ENCODE data around the gene MTR.
A peak's percentile ranks its signal among the peaks of the same experiment; 100 is the strongest.
"Not testable (repeated sequence)": the region's sequence is repeated elsewhere in the genome, so short reads cannot be mapped to it uniquely, and the experiment has no call there.

Gene MTR

DNA sequence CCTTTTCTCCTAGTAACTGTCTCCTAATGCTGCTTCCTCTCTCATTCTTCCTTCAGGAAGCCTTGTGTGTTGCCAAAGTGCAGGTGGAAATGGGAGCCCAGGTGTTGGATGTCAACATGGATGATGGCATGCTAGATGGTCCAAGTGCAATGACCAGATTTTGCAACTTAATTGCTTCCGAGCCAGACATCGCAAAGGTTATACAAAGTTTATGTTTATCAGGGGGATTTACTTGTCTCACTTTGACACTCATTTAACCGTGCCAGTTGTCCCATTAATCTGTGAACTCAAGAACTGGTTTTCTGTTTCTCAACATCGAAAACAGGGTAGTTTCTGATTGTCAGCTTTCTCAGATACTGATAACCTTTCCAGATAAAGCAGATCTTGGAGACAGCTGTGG is 40.4 kb downstream of the MTR start:
- no peak for DNase-seq

DNA sequence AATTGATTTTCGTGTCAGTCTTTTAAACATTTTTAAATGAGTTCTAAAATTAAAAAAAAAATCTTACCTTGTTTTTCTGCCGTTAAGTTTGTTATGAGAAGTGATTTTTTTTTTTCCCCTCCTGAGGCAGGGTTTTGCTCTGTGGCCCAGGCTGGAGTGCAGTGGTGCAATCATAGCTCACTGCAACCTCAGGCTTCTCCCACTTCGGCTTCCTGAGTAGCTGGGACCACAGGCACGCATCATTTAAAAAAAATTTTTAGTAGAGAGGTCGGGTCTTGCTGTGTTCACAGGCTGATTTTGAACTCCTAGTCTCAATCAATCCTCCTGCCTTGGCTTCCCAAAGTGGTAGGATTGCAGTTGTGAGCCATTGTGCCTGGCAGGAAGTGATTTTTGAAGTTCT is 41.1 kb downstream of the MTR start:
- no peak for DNase-seq

DNA sequence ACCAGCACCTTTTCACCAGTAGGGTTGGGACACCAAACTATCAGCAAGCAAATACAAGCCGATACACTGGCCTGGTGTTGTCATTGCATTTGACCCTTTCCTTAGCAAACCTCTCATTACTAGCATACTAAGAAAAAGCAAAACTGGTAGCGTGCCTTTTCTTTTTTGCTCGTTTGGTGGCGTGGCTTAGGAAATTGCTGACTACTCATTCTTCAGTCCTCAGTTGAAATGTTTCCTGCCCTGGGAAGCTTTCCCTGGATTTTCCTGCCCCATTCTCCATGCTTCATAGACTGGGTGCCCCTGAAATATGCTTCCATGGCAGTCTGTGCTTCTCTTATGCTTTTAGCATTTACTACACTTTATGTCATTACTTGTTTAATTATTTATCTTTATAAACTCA is 42.0 kb downstream of the MTR start:
- no peak for DNase-seq

DNA sequence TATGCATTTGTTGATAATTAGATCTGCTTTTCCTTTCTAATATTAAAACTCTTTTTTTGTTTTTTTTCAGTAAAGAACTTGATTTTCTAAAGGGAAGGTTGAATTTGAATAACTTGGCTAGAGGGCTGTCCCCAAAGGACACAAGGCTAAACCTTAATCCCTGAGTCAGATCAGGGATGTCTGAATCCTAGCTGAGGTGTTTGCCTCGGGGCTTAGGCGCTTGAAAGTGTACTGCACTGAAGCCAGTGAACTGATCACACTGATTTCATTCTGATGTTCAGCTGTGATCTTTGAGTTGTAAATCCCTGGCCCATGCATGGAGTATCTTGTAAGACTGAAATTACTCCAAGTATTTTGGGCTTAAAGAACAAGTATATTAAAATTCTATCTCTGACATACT is 42.8 kb downstream of the MTR start:
- DNase-seq: no peak

DNA sequence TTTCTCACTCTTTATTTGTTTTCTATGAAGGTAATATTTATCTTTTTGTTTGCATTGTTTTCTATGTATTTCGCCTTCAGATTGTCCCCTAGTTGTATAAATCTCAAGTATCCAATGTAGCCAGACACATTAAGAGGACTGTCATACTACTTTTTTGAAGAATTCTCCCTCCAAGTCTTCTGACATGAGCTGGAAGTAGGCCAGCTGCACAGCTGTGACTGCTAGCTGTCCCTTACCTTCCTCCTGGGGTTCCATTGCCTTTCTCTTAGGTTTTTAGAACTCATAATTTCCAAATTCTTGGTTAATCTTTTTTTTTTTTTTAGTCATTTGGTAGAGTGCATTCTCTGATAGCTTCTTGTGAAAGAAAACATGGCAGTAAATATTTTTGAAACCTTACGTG is 46.2 kb downstream of the MTR start:
- no peak for DNase-seq

DNA sequence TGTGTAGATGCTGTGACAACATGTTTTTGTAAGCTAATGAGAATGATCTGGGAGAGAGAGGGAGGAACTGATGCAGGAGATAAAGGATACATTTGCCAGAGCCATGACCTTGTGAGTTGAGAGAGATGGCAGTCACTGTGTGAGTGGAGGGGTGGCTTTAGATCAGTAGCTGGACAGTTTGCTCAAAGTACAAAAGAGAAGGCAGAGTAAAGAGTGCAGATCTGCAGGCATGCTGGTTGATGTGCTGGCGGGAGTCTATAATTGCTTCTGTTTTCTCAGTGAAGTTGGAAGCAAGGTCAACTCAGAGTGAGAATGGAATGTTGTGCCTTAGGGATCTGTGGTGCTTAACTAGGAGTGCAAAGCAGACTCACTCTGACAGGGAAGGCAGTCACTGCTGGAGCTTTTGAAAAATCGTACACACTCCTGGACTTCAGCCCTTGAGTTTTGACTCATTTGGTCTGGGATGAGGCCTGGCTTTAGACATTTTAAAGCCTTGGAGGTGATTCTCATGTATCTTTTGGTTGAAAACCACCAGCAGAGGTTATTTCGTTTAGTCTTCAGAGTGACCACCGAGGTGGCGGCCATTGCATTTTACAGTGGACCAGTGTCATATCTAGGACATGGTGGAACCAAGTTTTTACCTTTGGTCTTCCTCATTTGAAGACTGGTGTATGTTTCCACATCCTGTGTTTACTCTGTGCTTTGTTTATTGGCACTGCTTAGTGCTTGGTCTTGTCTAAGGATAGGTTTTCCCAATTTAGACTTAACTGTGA is 49.6 kb downstream of the MTR start:
- DNase-seq: no peak

DNA sequence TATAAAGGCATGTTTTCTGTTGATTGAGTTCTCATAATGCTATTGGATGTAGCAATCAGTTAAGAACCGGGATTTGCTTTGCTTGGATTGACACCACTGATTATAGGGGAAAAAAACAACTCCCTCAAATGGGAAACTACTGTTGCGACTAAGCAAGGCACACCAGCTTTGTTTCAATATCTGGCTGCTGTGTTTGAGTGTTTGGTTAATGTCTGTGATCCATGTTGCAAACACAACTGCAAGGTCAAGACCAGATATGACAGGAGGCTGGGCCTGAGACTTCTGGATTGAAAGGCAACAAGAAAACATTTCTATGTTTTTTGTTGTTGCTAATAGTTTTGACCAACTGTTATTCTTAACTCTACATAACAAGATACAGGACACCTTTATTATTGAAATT is 50.7 kb downstream of the MTR start:
- no peak for DNase-seq

DNA sequence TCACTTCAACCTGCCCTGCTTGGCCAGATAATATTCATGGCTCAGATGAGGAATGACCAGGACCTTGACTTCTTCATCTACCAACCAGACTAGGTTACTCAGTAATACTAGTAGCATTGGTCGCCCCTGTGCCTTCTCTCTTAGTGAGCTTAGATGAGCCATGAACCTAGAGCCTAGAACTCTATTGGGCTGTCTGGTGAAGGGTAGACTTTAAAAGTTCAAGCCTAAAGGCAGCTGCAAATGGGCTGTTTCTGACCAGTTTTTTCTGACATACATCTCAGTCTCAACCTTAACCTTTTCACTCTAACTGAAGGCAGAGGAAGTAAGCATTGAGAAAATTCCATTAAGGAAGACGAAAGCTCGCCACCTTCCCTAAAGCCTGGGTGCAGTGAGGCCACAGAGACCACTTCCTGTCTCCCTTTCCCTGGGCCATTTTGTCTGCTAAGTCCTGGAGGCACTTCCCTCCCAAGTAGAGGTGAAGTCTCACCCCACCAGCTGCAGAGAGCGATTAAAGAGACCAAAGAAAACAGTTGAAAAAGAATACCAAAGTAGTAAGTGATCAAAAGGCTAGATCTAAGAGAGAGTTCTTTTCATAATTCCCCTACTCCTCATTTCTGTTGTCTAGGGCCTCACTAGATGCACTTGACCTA is 53.3 kb downstream of the MTR start:
- DNase-seq: no peak

DNA sequence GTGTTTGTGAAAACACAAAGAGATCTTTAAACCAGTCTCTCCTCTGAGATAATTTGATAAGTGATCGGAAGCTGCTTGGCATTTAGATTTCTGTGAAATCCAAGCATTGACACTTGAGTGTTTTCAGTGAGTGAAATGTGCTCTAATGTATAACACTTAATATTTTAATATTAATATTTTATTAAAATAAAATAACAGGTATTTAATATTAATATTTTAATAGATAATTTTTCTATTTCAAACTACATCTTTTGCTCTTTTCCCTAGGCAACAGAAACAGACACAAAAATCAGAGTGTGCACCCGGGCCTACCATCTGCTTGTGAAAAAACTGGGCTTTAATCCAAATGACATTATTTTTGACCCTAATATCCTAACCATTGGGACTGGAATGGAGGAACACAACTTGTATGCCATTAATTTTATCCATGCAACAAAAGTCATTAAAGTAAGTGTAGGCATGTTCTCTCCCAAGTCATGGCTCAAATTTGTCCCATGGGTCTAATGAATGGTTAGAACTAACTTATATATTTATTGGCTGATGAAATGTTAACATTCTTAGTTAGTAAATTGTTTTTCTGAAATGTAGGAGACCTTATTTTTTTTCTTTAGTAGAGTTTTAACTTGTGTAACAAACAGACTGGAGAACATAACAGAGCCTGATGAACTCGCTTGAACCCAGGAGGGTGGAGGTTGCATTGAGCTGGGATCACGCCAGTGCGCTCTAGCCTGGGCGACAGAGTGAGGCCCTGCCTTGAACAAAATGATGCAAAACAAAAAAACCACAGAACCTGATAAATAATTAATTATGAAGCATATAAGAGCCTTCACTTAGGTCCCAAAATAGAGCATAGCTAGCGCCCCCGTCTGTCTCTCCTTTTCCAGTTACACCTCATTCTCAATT is 55.2 kb downstream of the MTR start:
- DNase-seq: no peak

DNA sequence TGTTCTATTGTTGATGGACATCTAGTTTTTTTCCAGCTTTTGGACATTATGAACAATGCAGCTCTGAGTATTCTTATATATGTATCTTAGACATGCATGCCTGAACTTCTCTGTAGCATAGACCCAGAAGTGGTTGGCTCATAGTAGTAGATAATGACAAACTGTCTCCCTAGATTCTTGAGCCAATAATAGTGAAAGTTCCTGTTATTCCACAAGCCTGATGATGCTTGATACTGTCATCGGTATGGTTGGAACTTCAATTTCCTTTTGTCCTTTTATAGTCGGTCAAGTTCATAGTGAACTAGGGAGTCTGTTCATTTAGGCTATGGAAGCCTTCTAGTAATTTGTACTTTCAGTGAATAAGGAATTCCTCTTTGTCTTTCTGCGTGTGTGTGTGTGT is 56.8 kb downstream of the MTR start:
- DNase-seq: no peak

DNA sequence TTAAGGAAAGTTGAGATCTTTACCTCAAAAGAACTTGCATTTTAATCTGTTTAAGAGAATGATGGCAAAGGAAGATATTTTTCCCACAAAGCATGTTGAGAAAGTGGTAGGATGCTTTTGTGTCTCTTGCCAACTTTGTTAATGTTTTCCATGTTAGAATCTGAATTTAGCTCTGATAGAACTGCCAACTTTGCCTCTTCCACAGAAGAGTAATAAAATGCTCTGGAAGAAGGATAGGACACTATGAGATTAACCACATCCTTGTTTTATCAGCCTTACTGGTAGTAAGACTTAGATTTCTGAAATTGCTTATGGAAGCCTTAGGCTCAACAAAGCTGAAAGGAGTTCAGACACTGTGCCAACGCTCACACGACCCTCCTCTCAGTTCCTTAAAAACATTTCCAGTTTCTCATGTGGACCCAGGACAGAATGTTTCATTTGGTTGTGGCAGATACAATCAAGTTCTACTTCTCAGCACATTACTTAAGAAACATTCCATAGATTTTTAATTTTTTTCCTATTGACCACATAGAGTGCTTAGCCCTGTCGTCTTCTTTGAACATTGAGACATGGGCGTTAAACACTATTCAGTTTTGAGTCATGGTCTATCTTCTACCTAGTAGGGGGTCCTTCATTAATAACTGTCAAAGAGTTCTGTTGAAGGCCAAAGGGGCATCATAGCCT is 59.0 kb downstream of the MTR start:
- no peak for DNase-seq

DNA sequence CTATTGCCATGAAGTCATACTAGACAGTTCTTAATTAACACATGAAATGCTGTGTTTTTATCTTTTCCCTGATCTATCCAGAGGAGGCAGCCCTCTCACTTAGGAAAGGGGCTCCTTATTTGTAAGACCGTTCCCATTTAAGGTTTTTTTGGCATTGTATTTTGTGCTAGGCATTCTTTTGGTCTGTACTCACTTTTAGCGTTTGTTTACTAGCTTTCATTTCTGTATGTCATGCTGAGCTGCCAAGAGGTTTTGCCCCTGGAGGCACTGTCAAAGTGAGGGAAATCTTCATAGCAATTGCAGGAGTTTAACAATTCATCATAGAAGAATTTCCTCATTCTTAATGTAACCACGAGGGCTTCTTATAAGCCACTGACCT is 59.5 kb downstream of the MTR start:
- peak; percentile 11 for DNase-seq

DNA sequence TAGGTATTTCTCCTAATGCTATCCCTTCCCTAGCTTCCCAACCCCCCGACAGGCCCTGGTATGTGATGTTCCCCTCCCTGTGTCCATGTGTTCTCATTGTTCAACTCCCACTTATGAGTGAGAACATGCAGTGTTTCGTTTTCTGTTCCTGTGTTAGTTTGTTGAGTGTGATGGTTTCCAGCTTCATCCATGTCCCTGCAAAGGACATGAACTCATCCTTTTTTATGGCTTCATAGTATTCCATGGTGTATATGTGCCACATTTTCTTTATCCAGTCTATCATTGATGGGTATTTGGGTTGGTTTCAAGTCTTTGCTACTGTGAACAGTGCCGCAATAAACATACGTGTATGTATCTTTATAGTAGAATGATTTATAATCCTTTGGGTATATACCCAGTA is 61.6 kb downstream of the MTR start:
- DNase-seq: not testable (repeated sequence)

DNA sequence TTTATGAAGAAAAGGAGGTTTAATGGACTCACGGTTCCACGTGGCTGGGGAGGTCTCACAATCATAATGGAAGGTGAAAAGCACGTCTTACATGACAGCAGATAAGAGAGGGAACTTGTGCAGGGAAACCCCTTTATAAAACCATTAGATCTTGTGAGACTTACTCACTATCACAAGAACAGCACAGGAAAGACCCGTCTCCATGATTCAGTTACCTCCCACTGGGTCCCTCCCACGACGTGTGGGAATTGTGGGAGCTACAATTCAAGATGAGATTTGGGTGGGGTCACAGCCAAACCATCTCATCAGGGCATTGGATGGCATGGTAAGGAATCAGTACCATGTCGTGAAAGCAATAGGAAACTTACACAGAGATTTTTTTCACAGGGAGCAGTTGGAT is 63.1 kb downstream of the MTR start:
- no peak for DNase-seq

DNA sequence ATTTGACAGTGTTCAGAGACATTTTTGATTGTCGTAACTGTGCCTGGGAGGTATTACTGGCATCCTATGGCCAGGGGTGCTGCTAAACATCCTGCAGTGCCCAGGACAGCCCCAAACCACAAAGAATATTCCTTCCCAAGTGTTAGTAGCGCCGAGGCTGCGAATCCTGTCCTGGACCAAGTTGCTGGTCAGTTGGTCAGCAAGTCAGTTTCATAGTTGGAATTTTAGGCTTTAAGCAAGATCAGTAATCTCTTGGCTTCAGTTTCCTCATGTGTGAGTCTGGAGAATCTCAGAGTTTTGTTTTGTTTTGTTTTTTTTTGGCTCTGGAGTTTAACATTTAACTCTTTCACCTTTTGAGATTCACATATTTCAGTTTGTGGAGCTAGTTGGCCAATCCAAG is 65.0 kb downstream of the MTR start:
- DNase-seq: no peak

DNA sequence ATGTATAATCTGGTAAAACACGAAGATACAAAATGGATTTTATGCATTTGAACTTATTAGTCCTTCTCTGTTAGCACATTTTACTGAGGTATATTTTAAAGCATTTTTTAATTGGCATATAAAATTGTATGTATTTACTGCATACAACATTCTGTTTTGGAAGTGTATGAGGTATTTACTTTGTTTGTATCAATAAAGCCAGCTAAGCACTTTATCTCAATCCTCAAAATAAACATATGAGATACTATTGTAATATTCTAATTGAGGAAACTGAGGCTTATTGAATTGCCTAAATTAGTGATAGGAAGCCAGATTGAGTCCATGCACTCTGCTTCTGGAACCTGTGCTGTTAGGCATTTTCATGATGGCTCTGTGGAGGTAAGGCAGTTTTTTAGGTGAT is 65.6 kb downstream of the MTR start:
- DNase-seq: no peak

DNA sequence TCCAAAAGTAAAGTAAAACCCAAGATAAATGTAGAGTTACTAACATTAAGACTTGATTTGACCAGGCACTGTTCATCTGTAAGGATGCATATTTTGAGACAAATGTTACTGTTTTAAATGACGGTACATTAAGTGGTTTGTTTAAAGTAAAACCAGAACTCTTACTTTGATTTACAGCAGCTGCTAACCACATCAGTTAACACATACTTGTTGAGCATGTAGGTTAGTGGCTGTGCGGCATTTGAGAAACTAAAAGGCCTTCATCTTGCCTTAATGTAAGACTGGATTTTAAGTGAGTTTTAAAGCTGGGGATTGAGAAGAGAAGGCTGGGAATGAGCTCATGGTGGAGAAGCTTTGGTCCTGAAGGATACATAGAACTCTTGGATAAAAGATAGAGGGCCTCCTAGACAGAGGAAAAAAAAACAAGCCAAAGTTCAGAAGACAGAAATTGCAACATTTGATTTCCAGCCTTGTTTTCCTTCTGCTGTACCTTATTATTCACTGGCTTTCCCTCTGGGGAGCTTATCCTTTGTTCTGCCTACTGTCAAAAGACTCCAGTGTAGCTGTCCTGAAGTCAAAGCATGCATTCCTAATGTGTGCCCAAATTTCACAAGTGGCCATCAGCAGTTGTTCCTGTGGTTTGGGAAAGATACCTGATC is 66.6 kb downstream of the MTR start:
- DNase-seq: no peak

DNA sequence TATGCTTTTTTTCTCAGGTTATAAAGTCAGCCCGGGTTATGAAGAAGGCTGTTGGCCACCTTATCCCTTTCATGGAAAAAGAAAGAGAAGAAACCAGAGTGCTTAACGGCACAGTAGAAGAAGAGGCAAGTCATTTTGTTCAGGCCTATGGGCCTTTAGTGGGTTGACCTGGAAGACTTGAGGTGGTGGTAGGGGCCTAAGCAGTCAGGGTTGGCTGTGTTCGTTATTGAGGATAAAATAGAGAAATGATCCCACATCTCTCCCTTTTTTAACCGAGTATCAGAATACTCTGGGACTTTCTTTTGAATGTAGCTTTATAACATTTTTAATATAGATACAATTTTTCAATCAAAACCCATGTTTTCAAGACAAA is 67.1 kb downstream of the MTR start:
- DNase-seq: no peak

DNA sequence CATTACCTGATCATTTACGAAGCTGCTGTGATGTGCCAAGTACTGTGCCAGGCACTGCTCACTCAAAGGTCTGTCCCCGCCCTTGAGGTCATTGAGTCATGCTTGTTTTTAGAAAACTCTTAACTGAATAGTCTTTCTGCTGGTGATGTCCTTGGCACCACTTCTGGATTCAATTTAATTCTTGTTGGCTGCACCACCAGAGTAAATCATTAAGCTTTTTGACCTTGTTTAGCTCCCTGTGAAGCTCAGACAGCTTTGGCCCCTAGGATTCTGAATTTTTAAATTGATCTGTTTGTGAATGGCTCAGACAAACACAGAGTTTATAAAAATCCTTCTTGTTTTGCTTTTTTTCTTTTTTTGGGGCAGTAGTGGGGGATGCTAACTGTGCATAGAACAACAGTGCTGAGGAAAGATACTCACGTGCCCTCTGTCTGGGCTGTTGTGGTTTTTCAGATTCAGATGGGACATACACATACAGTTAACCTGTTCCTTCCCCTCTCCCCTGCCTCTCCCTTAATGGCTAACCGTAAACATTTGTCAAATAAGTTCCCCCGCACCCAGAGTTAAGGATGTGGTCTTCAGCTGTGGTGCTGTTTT is 67.6 kb downstream of the MTR start:
- no peak for DNase-seq

DNA sequence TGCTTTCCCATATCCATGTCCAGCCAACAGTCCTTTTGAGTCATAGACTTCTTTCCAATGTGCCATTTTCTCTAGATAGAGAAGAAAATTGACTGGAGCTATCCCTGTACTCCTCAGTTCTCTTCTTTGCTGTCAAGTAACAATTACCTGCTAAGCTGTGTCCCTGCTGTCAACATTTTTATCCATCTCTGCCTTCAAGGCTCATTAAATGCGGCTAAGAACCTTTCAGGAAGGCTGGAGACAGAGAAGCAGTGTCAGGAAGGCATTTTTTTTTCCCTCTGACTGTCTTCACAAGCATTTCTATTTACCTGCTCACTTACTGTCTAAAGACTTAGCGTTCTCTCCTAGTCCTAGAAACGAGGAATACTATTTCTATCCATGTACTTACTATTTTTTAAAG is 69.1 kb downstream of the MTR start:
- no peak for DNase-seq

DNA sequence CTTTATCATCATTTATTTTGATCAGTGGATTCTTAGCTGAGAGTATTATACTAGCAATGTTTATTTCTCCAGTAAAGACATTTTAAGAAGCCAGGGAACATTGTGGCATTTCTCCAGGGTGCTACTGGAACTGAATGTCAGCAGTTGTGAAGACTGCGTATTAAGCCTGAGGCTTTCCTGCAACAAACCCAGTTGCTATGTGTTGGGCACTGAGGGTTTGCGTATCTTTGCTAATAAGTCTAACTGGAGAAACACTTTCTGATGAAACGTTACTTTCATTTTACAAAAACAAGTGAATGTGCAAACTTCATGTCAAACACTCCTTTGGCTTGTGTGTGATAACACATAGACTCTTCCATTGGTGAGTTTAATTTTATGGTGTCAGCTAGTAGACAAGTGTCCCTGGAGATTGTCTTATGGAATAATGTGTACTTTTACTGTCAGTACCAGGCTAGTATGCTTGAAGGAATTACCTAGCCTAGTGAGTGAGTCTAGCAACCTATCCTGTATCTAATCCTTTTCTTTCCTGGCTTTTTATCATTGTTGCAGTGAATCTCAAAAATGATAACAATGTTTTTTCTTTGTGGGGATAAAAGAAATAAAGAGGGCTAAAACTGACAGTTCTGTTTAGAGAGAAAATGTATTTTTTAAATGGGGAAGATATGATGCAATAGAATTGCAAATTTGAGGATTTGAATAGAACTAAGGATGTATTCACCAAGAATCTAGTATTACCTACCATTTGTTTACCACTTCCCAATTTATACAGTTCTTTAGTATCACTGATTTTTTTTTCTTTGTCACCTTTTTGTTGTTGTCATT is 70.1 kb downstream of the MTR start:
- no peak for DNase-seq

DNA sequence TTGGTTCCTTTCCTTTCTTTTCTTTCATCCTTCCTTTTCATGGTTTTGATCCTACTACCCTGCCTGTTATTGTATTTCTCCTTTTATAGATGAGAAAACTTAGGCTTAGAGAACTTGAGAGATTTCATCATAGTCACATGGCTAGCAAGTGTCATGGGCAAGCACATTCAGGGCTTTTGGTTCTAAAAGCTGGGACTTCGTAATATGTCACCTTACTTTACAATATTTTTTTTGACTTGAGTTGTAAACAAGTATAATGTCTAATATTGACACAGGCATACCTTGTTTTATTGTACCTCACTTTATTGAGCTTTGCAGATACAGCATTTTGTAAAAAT is 70.7 kb downstream of the MTR start:
- DNase-seq: no peak
